Hepatocyte (in vitro differentiated cells): Measurements from ENCODE around the gene CTNNA3. TPM values are rescaled to one million over a fixed set of nuclear protein-coding genes. Genes with fewer than 3 reads are reported as not detected.

Experiments
- DNase-seq: peaks from one replicate; pipeline ENCODE4 v3.0.0-alpha.2; 2016; ENCODE audit warnings: low spot score
- H2AFZ ChIP-seq: fragments of 200-600 bp; sonication (generic); 2 replicates; pipeline ENCODE4 v1.6.0; 2016; ENCODE audit warnings: antibody characterized with exemption, mild to moderate bottlenecking
- H3K27ac ChIP-seq: fragments of 200-600 bp; sonication (generic); 2 replicates; pipeline ENCODE4 v1.5.1; 2016; ENCODE audit warnings: mild to moderate bottlenecking
- H3K27me3 ChIP-seq: fragments of 200-600 bp; sonication (generic); 2 replicates; pipeline ENCODE4 v1.6.1; 2016
- H3K36me3 ChIP-seq: fragments of 200-600 bp; sonication (generic); replicated peaks from 2 replicates; pipeline ENCODE4 v1.5.1; 2016; ENCODE audit warnings: low read depth; ENCODE audit not compliant: insufficient read depth
- H3K4me1 ChIP-seq: fragments of 200-600 bp; sonication (generic); 2 replicates; pipeline ENCODE4 v1.5.1; 2016; ENCODE audit warnings: mild to moderate bottlenecking, moderate library complexity; ENCODE audit not compliant: insufficient read depth
- H3K4me2 ChIP-seq: fragments of 200-600 bp; sonication (generic); 2 replicates; pipeline ENCODE4 v1.6.0; 2016
- H3K4me3 ChIP-seq: fragments of 200-600 bp; sonication (generic); 2 replicates; pipeline ENCODE4 v1.5.1; 2016; ENCODE audit warnings: mild to moderate bottlenecking
- H3K79me2 ChIP-seq: fragments of 200-600 bp; sonication (generic); 2 replicates; pipeline ENCODE4 v1.6.0; 2017; ENCODE audit warnings: mild to moderate bottlenecking
- H3K9me2 ChIP-seq: fragments of 200-600 bp; sonication (generic); replicated peaks from 2 replicates; pipeline ENCODE4 v1.6.0; 2017; ENCODE audit warnings: mild to moderate bottlenecking; ENCODE audit not compliant: insufficient read depth
- H3K9me3 ChIP-seq: fragments of 200-600 bp; sonication (generic); 2 replicates; pipeline ENCODE4 v1.5.1; 2016; ENCODE audit warnings: low read depth, mild to moderate bottlenecking
- H4K20me1 ChIP-seq: fragments of 200-600 bp; sonication (generic); 2 replicates; pipeline ENCODE4 v1.6.0; 2016; ENCODE audit warnings: mild to moderate bottlenecking; ENCODE audit not compliant: insufficient read depth, poor library complexity, severe bottlenecking
- EZH2 ChIP-seq: fragments of 200-600 bp; sonication (generic); IDR thresholded peaks from 2 replicates; pipeline ENCODE4 v1.6.1; 2016; ENCODE audit warnings: antibody characterized with exemption, mild to moderate bottlenecking, borderline replicate concordance
- EZH2phosphoT487 ChIP-seq: fragments of 200-600 bp; sonication (generic); IDR thresholded peaks from one replicate; pipeline ENCODE4 v1.6.1; 2018; ENCODE audit warnings: antibody characterized with exemption, mild to moderate bottlenecking, low read depth, moderate library complexity; ENCODE audit not compliant: unreplicated experiment, severe bottlenecking
- WGBS: methylation state at CpG from one replicate; pipeline ENCODE4 v1.1.6; 2016; ENCODE audit warnings: low lambda C conversion rate; ENCODE audit errors: missing lambda C conversion rate; 5-methylcytosine and 5-hydroxymethylcytosine counted together
- polyA plus RNA-seq: library from polyadenylated mRNA; unstranded; fragments of >200 nt; fragmentation: Nextera tagmentation; extraction: Ambion mirVana; gene quantifications from 2 replicates; pipeline ENCODE4 v1.2.1, GENCODE V29; 2016
- total RNA-seq: library from RNA; depleted of rRNA; stranded (reverse); fragments of >200 nt; gene quantifications from 2 replicates; pipeline ENCODE4 v1.2.3, GENCODE V29; 2014
- TF ChIP-seq, protein P1 (sequence below): fragments of 200-600 bp; sonication (generic); IDR thresholded peaks from 2 replicates; pipeline ENCODE4 v1.5.1; 2016; ENCODE audit warnings: antibody characterized with exemption, mild to moderate bottlenecking; ENCODE audit not compliant: poor library complexity

CTNNA3 gene
- total and polyA plus RNA-seq, 2 experiments from 2014 or later = 12.9 to 25.9 TPM

DNA sequence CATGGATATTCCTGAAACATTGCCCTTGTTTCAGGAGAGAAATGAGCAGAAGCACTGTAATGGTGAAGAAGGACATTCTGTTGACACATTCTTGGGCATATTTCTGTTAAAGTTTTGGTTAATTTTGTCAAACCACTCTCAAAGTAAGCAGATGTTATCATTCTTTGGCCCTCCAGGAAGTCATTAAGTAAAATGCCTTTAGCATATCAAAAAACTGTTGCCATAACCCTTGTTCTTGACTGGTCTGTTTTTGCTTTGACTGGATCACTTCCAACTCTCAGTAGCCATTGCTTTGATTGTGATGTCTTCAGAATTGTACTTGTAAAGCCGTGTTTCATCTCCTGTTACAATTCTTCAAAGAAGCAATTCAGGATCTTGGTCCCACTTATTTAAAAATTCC is 1174.5 kb downstream of the CTNNA3 start:
- H3K4me1 ChIP-seq = no peaks in the 10 kb centered on the region
- H3K4me2 ChIP-seq = no peak overlapping the region
- no peaks in the 10 kb centered on the region for H3K27me3 ChIP-seq
- TF ChIP-seq, protein P1, sequence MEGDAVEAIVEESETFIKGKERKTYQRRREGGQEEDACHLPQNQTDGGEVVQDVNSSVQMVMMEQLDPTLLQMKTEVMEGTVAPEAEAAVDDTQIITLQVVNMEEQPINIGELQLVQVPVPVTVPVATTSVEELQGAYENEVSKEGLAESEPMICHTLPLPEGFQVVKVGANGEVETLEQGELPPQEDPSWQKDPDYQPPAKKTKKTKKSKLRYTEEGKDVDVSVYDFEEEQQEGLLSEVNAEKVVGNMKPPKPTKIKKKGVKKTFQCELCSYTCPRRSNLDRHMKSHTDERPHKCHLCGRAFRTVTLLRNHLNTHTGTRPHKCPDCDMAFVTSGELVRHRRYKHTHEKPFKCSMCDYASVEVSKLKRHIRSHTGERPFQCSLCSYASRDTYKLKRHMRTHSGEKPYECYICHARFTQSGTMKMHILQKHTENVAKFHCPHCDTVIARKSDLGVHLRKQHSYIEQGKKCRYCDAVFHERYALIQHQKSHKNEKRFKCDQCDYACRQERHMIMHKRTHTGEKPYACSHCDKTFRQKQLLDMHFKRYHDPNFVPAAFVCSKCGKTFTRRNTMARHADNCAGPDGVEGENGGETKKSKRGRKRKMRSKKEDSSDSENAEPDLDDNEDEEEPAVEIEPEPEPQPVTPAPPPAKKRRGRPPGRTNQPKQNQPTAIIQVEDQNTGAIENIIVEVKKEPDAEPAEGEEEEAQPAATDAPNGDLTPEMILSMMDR = no peak
- TF ChIP-seq EZH2 (no peak), EZH2phosphoT487 (no peak)
- no peak for DNase-seq
- H4K20me1 ChIP-seq = no peaks in the 10 kb centered on the region
- H3K79me2 ChIP-seq = no peaks in the 10 kb centered on the region
- no peaks in the 10 kb centered on the region for H3K36me3 ChIP-seq
- H3K4me3 ChIP-seq = no peak overlapping the region
- H2AFZ ChIP-seq = no peak overlapping the region
- 52% methylated on average over 1 of the region's 1 CpG for WGBS
- H3K9me3 ChIP-seq = no peaks in the 10 kb centered on the region
- no peak overlapping the region for H3K27ac ChIP-seq
- H3K9me2 ChIP-seq = no peaks in the 10 kb centered on the region

DNA sequence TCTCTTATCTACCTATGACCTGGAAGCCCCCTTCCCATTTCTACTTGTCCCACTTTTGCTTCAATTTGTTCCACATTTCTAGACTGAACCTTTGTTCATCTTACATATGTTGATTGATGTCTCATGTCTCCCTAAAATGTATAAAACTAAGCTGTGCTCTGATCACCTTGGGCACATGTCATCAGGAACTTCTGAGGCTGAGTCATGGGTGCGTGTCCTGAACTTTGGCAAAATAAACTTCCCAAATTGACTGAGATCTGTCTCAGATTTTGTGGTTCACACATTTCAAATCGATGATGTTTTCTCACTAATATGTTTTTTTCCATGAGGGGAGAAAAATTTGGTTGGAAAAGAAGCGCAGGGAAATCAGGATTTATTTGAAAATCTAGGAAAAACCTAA is 1176.4 kb downstream of the CTNNA3 start:
- H3K9me2 ChIP-seq = no peaks in the 10 kb centered on the region
- H3K4me1 ChIP-seq = no peaks in the 10 kb centered on the region
- H4K20me1 ChIP-seq = no peaks in the 10 kb centered on the region
- H3K9me3 ChIP-seq = no peaks in the 10 kb centered on the region
- no peaks in the 10 kb centered on the region for H3K36me3 ChIP-seq
- no peak overlapping the region for H2AFZ ChIP-seq
- H3K27ac ChIP-seq = no peak overlapping the region
- TF ChIP-seq EZH2phosphoT487 (no peak), EZH2 (no peak)
- TF ChIP-seq, protein P1 = no peak
- 86% methylated on average over 3 of the region's 3 CpGs for WGBS
- no peaks in the 10 kb centered on the region for H3K79me2 ChIP-seq
- DNase-seq = no peak
- H3K4me2 ChIP-seq = no peak overlapping the region
- H3K27me3 ChIP-seq = no peaks in the 10 kb centered on the region
- H3K4me3 ChIP-seq = no peak overlapping the region

DNA sequence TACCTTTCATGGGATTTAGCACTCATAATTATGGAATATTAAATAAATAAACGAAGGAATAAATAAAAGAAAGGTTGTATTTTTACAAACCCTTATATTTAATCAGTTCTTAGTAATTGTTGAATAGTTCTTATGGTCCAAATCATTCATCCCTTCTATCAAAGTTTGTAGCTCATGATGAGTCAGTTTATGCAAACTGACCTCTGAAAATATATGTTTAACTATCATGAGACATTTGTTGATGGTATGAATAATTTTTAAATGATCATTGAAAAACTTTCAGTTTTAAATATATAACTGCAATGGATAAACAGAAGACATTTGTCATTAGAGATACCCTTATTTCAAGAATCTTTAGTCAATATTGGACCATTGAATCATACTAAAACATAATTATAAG is 1181.3 kb downstream of the CTNNA3 start:
- Histone ChIP-seq H3K27ac (no peak overlapping the region), H3K79me2 (no peaks in the 10 kb centered on the region), H4K20me1 (no peaks in the 10 kb centered on the region), H3K4me3 (no peak overlapping the region), H3K27me3 (no peaks in the 10 kb centered on the region), H3K9me3 (no peaks in the 10 kb centered on the region), H3K36me3 (no peaks in the 10 kb centered on the region), H3K4me1 (no peaks in the 10 kb centered on the region), H3K4me2 (no peak overlapping the region), H3K9me2 (no peaks in the 10 kb centered on the region), H2AFZ (no peak overlapping the region)
- TF ChIP-seq, protein P1 = no peak
- no peak for TF ChIP-seq EZH2phosphoT487
- TF ChIP-seq EZH2 = no peak
- no peak for DNase-seq
- 58% methylated on average over 1 of the region's 1 CpG for WGBS

DNA sequence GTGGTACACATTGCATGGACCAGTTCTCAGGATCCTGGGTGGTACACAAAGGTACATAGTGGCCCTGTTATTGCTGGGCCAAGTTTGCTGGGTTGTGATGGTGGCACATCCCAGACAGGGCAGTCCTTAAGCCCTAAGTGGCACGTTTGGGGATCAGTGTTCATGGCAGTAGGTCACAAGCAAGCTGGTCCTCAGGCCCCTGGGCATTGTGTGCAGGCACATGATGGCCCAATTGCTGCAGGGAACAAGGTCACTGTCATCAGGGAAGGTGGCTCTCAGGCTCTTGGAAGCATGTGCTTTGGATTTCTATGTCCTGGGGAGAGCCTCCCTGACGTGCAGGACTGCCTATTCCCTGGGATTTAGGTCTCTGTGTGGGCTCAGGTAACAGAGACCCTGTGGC is 1182.5 kb downstream of the CTNNA3 start:
- DNase-seq = no peak
- Histone ChIP-seq H3K27me3 (no peaks in the 10 kb centered on the region), H3K4me2 (no peak overlapping the region), H3K27ac (no peak overlapping the region), H3K9me2 (no peaks in the 10 kb centered on the region), H3K79me2 (no peaks in the 10 kb centered on the region), H2AFZ (no peak overlapping the region), H3K4me3 (no peak overlapping the region), H3K9me3 (no peaks in the 10 kb centered on the region), H3K4me1 (no peaks in the 10 kb centered on the region), H3K36me3 (no peaks in the 10 kb centered on the region), H4K20me1 (no peaks in the 10 kb centered on the region)
- WGBS = 82% methylated on average over 2 of the region's 2 CpGs
- TF ChIP-seq EZH2 (no peak), EZH2phosphoT487 (no peak)
- TF ChIP-seq, protein P1 = no peak
